Lower lobe of right lung (tissue), 2 donors: ENCODE data around the gene CTNNA2. TPM values are rescaled to one million over a fixed set of nuclear protein-coding genes. Genes with fewer than 3 reads are reported as not detected.

ENCODE experiments used
- ATAC-seq, 2 donors: fragments of 200-7000 bp; cut with Tn5 transposase; one replicate each; pipeline ENCODE4 v1.9.1; 2020 to 2022; ENCODE audit warnings: mild to moderate bottlenecking in 2 of 2, moderate library complexity in 2 of 2
- DNase-seq: peaks from one replicate; pipeline ENCODE4 v3.0.0-alpha.2; 2020
- H3K27ac ChIP-seq: fragments of 200-600 bp; one replicate; pipeline ENCODE4 v1.8.0; 2022
- H3K27me3 ChIP-seq: fragments of 200-600 bp; one replicate; pipeline ENCODE4 v1.8.0; 2022; ENCODE audit warnings: low read depth
- H3K36me3 ChIP-seq: fragments of 200-600 bp; one replicate; pipeline ENCODE4 v1.8.0; 2022; ENCODE audit warnings: mild to moderate bottlenecking
- H3K4me1 ChIP-seq: fragments of 200-600 bp; one replicate; pipeline ENCODE4 v1.8.0; 2022
- H3K4me3 ChIP-seq: fragments of 200-600 bp; one replicate; pipeline ENCODE4 v1.8.0; 2022; ENCODE audit warnings: mild to moderate bottlenecking
- H3K9me3 ChIP-seq: fragments of 200-600 bp; one replicate; pipeline ENCODE4 v1.8.0; 2022
- intact Hi-C: fragments of 100-400 bp; cut with DNase I; formaldehyde crosslinking; loops from one replicate; pipeline ENCODE4 v1.11.0; 2022
- total RNA-seq: library from RNA; stranded (reverse); fragmentation: NEBNext Ultra II Directional; extraction: Animal tissue kit (Norgen Biotek cat#: 25700); gene quantifications from one replicate; pipeline ENCODE4 v1.2.1, GENCODE V29; 2021
- TF ChIP-seq, protein P1 (sequence below): fragments of 200-600 bp; IDR thresholded peaks from one replicate; pipeline ENCODE4 v1.8.0; 2022; ENCODE audit warnings: antibody characterized with exemption, mild to moderate bottlenecking
- donor health status: DM: no; HTN: yes; CAD: no; lungs with severe emphysema.

Gene CTNNA2
- total RNA-seq, 1 donor from 2014 or later, result not detected

- Histone ChIP-seq H3K9me3 (no peaks in the 10 kb centered on the region), H3K27ac (no peak overlapping the region), H3K4me3 (no peak overlapping the region), H3K4me1 (no peaks in the 10 kb centered on the region), H3K36me3 (no peaks in the 10 kb centered on the region), H3K27me3 (no peaks in the 10 kb centered on the region)
- DNase-seq (no peak), ATAC-seq (no peak)
- intact Hi-C loops, result no loop called here
- TF ChIP-seq, protein P1, sequence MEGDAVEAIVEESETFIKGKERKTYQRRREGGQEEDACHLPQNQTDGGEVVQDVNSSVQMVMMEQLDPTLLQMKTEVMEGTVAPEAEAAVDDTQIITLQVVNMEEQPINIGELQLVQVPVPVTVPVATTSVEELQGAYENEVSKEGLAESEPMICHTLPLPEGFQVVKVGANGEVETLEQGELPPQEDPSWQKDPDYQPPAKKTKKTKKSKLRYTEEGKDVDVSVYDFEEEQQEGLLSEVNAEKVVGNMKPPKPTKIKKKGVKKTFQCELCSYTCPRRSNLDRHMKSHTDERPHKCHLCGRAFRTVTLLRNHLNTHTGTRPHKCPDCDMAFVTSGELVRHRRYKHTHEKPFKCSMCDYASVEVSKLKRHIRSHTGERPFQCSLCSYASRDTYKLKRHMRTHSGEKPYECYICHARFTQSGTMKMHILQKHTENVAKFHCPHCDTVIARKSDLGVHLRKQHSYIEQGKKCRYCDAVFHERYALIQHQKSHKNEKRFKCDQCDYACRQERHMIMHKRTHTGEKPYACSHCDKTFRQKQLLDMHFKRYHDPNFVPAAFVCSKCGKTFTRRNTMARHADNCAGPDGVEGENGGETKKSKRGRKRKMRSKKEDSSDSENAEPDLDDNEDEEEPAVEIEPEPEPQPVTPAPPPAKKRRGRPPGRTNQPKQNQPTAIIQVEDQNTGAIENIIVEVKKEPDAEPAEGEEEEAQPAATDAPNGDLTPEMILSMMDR, result no peak
Measured at GRCh38 chr2:79702905-79703304, 190.1 kb downstream of the CTNNA2 start.

- Histone ChIP-seq H3K36me3 (no peaks in the 10 kb centered on the region), H3K4me3 (no peak overlapping the region), H3K27me3 (no peaks in the 10 kb centered on the region), H3K9me3 (no peaks in the 10 kb centered on the region), H3K27ac (no peak overlapping the region), H3K4me1 (no peaks in the 10 kb centered on the region)
- intact Hi-C loops, result no loop called here
- DNase-seq (no peak), ATAC-seq (no peak)
- TF ChIP-seq, protein P1, result no peak
Measured at GRCh38 chr2:79711098-79711497, 198.2 kb downstream of the CTNNA2 start.

- no peaks in the 10 kb centered on the region for H3K27me3 ChIP-seq
- H3K9me3 ChIP-seq, result no peaks in the 10 kb centered on the region
- no peak overlapping the region for H3K27ac ChIP-seq
- no peaks in the 10 kb centered on the region for H3K36me3 ChIP-seq
- DNase-seq (no peak), ATAC-seq (no peak)
- intact Hi-C loops, result no loop called here
- TF ChIP-seq, protein P1, result no peak
- no peak overlapping the region for H3K4me3 ChIP-seq
- H3K4me1 ChIP-seq, result no peaks in the 10 kb centered on the region
Measured at GRCh38 chr2:79713131-79713785, 200.4 kb downstream of the CTNNA2 start.

DNA sequence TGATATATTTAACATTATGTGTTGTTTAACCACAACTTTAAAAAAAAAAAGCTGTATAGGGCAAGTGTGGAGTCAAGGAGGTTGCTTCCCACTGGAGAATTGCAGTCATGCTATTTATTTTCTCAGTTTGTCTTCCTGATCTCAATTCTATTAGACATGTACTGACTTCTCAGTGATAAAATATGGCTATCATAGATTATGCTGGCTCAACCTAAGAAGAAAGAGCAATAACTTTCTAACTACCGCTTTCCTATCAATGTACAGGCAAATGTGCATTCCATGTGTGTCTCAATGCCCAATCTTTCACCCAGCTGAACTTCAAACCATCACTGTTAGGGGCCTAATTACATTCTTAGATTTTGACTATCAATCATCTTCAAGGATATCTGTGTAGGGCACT lies 201.4 kb downstream of the CTNNA2 start:
- Histone ChIP-seq H3K4me1 (no peaks in the 10 kb centered on the region), H3K27me3 (no peaks in the 10 kb centered on the region), H3K27ac (no peak overlapping the region), H3K9me3 (no peaks in the 10 kb centered on the region), H3K4me3 (no peak overlapping the region), H3K36me3 (no peaks in the 10 kb centered on the region)
- intact Hi-C loops, result no loop called here
- TF ChIP-seq, protein P1, result no peak
- DNase-seq, result no peak
- no peak for ATAC-seq

DNA sequence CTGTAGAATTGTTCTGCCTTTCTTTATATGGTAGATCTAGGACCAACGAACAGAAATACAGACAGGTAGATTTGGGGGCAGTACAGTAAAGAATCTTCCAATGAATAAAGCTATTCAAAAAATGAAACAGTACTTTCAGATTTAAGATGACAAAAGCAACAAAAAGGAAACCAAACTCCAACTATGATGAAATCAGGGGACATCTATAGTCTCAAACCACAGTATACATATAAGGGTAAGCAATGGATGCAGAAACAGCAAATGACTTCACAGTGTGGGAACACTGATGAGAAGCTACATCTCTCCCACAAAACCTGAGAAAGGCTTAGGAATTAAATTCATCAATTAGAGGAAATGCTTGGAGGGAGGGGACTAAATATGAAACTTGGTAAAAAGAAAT lies 202.5 kb downstream of the CTNNA2 start:
- ATAC-seq (no peak), DNase-seq (no peak)
- intact Hi-C loops, result no loop called here
- H3K27me3 ChIP-seq, result no peaks in the 10 kb centered on the region
- TF ChIP-seq, protein P1, result no peak
- no peaks in the 10 kb centered on the region for H3K9me3 ChIP-seq
- H3K4me3 ChIP-seq, result no peak overlapping the region
- H3K27ac ChIP-seq, result no peak overlapping the region
- H3K4me1 ChIP-seq, result no peaks in the 10 kb centered on the region
- no peaks in the 10 kb centered on the region for H3K36me3 ChIP-seq
